Rectal smooth muscle tissue (tissue), 1 donor: Measurements from ENCODE around the gene TAPBP.

Experiments used
- H3K27ac ChIP-seq: one replicate; pipeline ENCODE4 v1.7.0; 2013; ENCODE audit warnings: low read depth, low read length, inconsistent platforms
- H3K27me3 ChIP-seq: one replicate; pipeline ENCODE4 v1.7.0; 2013; ENCODE audit warnings: low read length; ENCODE audit not compliant: control insufficient read depth, insufficient read depth
- H3K36me3 ChIP-seq: one replicate; pipeline ENCODE4 v1.7.0; 2013; ENCODE audit warnings: low read length; ENCODE audit not compliant: control insufficient read depth, insufficient read depth
- H3K4me1 ChIP-seq: one replicate; pipeline ENCODE4 v1.7.0; 2013; ENCODE audit warnings: low read length; ENCODE audit not compliant: control insufficient read depth, insufficient read depth
- H3K4me3 ChIP-seq: one replicate; pipeline ENCODE4 v1.7.0; 2013; ENCODE audit warnings: low read length
- H3K9ac ChIP-seq: one replicate; pipeline ENCODE4 v1.7.0; 2013; ENCODE audit warnings: low read length

TAPBP gene

DNA sequence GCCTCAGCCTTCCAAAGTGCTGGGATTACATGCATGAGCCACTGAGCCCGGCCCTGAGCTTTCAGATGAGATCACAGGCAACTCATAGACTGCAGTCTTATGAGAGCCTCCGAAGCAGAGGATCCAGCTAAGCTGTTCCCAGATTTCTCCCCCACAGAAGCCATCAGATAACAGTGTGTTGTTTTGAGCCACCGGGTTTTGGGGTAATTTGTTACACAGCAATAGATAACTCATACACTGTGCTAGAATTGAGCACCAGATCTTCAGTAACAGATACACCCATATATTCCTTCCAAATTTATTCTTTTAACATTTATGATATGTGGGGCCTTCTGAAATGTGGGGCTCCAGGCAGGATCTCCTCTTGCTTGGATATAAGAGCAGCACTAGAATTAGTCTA, 22.6 kb upstream of the TAPBP start:
- no peaks in the 10 kb centered on the region for H3K36me3 ChIP-seq
- no peaks in the 10 kb centered on the region for H3K4me1 ChIP-seq
- H3K27me3 ChIP-seq, result no peaks in the 10 kb centered on the region
- no peak overlapping the region for H3K4me3 ChIP-seq
- no peak overlapping the region for H3K27ac ChIP-seq
- no peak overlapping the region for H3K9ac ChIP-seq

- Histone ChIP-seq H3K36me3 (no peaks in the 10 kb centered on the region), H3K27me3 (no peaks in the 10 kb centered on the region), H3K9ac (no peak overlapping the region), H3K4me3 (no peak overlapping the region), H3K27ac (no peak overlapping the region), H3K4me1 (no peaks in the 10 kb centered on the region)
These were observed 22.0 kb upstream of the TAPBP start for GRCh38 chr6:33335916-33336315.

GRCh38 chr6:33333666-33334065, 19.8 kb upstream of the TAPBP start:
- no peaks in the 10 kb centered on the region for H3K4me1 ChIP-seq
- H3K9ac ChIP-seq, result no peak overlapping the region
- H3K4me3 ChIP-seq, result no peak overlapping the region
- no peaks in the 10 kb centered on the region for H3K27me3 ChIP-seq
- no peaks in the 10 kb centered on the region for H3K36me3 ChIP-seq
- no peak overlapping the region for H3K27ac ChIP-seq

DNA sequence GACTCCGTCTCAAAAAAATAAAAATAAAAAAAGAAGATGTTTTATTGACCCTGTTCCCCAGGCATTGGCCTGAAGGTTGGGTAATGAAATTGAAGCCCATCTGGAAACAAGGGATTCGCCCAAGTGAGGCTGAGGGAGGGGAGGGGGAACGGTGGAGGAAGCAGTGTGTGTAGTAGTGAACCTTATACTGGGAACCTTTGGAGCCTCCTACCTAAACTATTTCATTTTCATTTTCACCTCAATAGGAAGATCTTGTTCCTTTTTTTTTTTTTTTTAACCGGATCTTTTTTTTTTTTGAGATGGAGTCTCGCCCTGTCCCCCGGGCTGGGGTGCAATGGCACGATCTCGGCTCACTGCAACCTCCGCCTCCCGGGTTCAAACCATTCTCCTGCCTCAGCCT, 16.9 kb upstream of the TAPBP start:
- Histone ChIP-seq H3K9ac (no peak overlapping the region), H3K36me3 (no peaks in the 10 kb centered on the region), H3K27ac (no peak overlapping the region), H3K4me3 (no peak overlapping the region), H3K4me1 (no peaks in the 10 kb centered on the region), H3K27me3 (no peaks in the 10 kb centered on the region)

DNA sequence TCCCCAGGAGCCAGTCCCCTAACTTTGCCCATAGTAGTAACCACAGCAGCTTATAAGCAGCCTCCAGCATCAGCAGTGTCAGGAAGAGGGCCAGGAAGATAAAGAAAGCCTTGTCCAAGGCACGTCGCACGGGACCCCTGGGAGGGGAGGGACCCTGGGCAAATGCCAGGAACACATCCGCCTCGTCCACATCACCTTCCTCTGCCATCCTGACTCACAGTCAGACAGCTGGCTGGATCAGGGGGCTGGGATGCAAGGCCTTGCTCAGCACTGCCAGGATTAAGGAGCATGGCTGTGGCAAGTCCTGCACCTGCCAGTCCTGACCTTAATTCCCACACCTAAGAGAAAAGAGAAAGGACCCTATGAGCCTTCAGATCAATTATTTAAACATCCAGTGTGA, 15.2 kb upstream of the TAPBP start:
- H3K36me3 ChIP-seq, result no peaks in the 10 kb centered on the region

DNA sequence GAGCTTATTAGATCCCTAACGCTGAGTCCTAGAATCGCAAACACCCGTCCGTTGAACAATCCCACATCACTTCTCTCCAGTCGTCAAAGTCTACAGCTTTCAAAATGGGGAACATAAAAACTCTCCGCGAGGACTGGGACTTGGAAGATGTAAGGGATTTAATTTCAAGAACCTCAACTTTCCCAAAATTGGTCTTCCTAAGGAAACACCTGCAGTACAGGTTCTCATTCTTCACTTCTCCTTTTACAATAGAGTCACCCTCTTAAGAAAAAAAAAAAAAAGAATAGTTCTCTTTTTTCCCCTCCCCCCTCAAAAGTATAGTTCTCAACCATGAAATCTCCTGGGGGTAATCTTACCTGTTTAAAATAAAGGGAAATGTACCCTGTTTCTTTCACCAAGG, 10.2 kb upstream of the TAPBP start:
- H3K27ac ChIP-seq, result no peak overlapping the region
- H3K27me3 ChIP-seq, result no peaks in the 10 kb centered on the region
- H3K36me3 ChIP-seq, result peaks cover 12% of the 10 kb centered on the region
- H3K4me3 ChIP-seq, result peak overlapping the region; percentile 75
- no peak overlapping the region for H3K9ac ChIP-seq
- peaks cover 4% of the 10 kb centered on the region for H3K4me1 ChIP-seq

More for the DNA sequence above, 15.2 kb upstream of the TAPBP start:
- Histone ChIP-seq H3K4me1 (no peaks in the 10 kb centered on the region), H3K27ac (no peak overlapping the region), H3K4me3 (no peak overlapping the region), H3K9ac (no peak overlapping the region), H3K27me3 (no peaks in the 10 kb centered on the region)

DNA sequence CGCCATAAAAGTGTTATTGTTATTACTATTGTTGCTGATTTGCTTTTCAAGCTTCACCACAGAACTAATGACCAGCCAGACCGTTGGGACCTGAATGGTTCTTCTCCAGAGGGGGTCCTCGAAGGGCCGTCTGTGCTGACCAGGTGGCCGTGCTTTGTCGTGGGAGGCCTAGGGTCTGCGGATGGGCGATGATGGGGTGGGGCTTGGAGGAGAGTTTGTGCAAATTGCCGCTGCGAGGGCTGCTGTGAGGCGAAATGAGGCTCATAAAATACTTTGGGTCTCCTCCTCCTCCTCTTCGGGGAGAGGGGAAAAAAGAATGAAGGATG, 9.7 kb upstream of the TAPBP start:
- Histone ChIP-seq H3K9ac (no peak overlapping the region), H3K36me3 (peaks cover 17% of the 10 kb centered on the region), H3K27me3 (no peaks in the 10 kb centered on the region), H3K4me1 (peaks cover 4% of the 10 kb centered on the region), H3K4me3 (peak overlapping the region; percentile 75), H3K27ac (peak overlapping the region; percentile 85)

- Histone ChIP-seq H3K27ac (no peak overlapping the region), H3K4me3 (peak overlapping the region; percentile 75), H3K27me3 (no peaks in the 10 kb centered on the region), H3K36me3 (peaks cover 17% of the 10 kb centered on the region), H3K9ac (no peak overlapping the region), H3K4me1 (peaks cover 7% of the 10 kb centered on the region)
These were observed 7.3 kb upstream of the TAPBP start for GRCh38 chr6:33321227-33321626.

DNA sequence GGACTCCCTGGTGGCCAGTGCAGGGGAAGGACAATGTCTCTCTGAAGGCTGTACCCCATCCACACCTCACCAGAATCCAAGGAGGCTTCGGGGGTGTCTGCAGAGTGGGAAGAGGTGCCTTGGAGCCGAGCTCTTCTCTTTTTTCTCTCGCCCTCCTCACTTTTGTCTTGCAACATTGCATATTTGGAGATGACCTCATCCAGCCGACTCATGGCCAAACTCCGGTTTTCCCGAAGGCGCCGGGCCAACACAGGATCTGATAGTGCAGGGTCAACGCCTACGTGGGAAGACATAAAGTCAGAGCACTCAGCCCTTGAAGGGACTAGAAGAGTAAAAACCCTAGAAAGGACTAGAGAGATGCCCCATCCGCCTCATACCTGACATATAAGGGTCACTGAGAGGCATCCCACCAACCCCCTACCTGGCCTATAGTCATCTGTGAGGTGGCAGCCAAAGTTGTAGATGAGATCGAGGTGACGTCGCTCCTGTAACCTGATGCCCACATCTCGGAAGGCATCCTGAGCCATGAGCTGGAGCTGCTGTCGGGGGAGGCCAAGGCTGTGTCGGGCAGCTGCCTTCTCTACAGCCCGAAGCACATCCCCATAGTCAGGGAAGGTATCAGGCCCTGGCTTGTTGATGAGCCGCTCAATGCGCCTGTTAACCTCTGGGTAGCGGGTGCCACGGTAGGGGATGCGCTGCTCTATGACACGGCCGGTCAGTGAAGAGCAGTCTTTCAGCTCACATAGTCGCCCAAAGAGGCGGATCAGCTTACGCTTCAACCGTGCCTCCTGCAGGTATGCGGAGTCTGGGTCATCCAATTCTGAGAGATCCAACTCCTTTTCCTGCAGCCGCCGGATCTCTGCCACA, 6.7 kb upstream of the TAPBP start:
- peaks cover 7% of the 10 kb centered on the region for H3K4me1 ChIP-seq
- no peak overlapping the region for H3K9ac ChIP-seq
- H3K27ac ChIP-seq, result no peak overlapping the region

GRCh38 chr6:33319939-33320314, 6.0 kb upstream of the TAPBP start:
- Histone ChIP-seq H3K9ac (no peak overlapping the region), H3K4me3 (no peak overlapping the region), H3K27me3 (no peaks in the 10 kb centered on the region), H3K27ac (no peak overlapping the region), H3K4me1 (peaks cover 7% of the 10 kb centered on the region), H3K36me3 (peaks cover 17% of the 10 kb centered on the region)

More for the DNA sequence above, 6.7 kb upstream of the TAPBP start:
- no peaks in the 10 kb centered on the region for H3K27me3 ChIP-seq
- no peak overlapping the region for H3K4me3 ChIP-seq
- H3K36me3 ChIP-seq, result peaks cover 17% of the 10 kb centered on the region

- H3K4me1 ChIP-seq, result peaks cover 7% of the 10 kb centered on the region
- peak overlapping the region; percentile 77 for H3K4me3 ChIP-seq
- H3K27me3 ChIP-seq, result no peaks in the 10 kb centered on the region
- peaks cover 17% of the 10 kb centered on the region for H3K36me3 ChIP-seq
- no peak overlapping the region for H3K9ac ChIP-seq
- H3K27ac ChIP-seq, result peak overlapping the region; percentile 87
These were observed 4.7 kb upstream of the TAPBP start for GRCh38 chr6:33318426-33319073.

DNA sequence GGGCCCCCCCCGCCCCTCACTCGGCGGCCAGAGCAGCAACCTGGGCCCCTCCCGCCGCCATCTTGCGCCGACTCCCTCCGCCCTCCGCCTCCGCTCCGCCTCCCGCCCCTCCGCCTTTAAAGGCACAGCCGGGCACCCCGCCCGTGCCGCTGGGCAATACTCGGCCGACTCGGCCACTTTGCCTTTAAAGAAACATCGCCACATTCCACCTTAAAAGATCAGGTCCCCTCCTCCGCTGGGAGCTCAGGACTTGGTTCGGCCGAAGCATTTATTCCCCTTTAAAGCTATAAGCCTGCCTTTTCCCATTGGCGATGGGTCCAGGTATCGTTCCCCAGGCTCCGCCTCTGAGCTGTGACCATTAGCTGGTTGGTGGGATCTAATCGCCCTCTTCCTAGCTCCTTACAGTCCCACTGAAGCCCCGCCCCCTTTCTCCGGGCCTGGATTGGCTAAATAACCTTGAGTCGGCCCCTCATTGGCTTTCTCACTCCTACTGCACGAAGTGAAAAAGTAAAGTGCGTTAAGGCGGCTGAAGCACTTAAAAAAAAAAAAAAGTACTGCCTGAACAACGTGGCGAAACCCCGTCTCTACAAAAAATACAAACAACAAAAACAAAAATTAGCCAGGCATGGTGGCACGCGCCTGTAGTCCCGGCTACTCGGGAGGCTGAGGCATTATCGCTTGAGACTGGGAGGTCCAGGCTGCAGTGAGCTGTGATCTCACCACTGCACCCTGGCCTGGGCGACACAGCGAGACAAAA, 4.0 kb upstream of the TAPBP start, which contains the start of gene ZBTB22:
Gene ZBTB22 (minus strand): TSS at position 76 of the 757 bp plus-strand sequence. CDS start 828 bp downstream, outside the sequence.
- Histone ChIP-seq H3K9ac (no peak within 1 kb of the TSS), H3K4me1 (peaks cover 10% of the 10 kb centered on the region), H3K27me3 (no peaks in the 10 kb centered on the region), H3K4me3 (peak within 1 kb of the TSS; percentile 77), H3K36me3 (peaks cover 17% of the 10 kb centered on the region), H3K27ac (peak within 1 kb of the TSS; percentile 87)
